Prostate gland (tissue), 2 donors: Measurements from ENCODE around the gene MEGF8. TPM values are rescaled to one million over a fixed set of nuclear protein-coding genes. Genes with fewer than 3 reads are reported as not detected.

Experiments used
- DNase-seq: peaks from one replicate; pipeline ENCODE4 v3.0.0-alpha.2; 2019; ENCODE audit warnings: low spot score
- H3K27ac ChIP-seq, 2 donors: fragments of 200-600 bp; sonication (generic); 2 replicates each; pipeline ENCODE4 v1.5.1; 2017 to 2019
- H3K27me3 ChIP-seq: fragments of 200-600 bp; sonication (generic); replicated peaks from 2 replicates; pipeline ENCODE4 v1.5.1; 2019; ENCODE audit not compliant: insufficient read depth
- H3K36me3 ChIP-seq, 2 donors: fragments of 200-600 bp; sonication (generic); 1 replicate in 1 of 2; 2 replicates in 1 of 2; pipeline versions ENCODE4 v1.5.1 to v1.8.1; 2017 to 2019
- H3K4me1 ChIP-seq: fragments of 200-600 bp; sonication (generic); replicated peaks from 2 replicates; pipeline ENCODE4 v1.5.1; 2019
- H3K4me3 ChIP-seq, 2 donors: fragments of 200-600 bp; sonication (generic); 2 replicates each; pipeline ENCODE4 v1.5.1; 2017 to 2019
- H3K9me3 ChIP-seq: fragments of 200-600 bp; sonication (generic); 2 replicates; pipeline ENCODE4 v1.5.1; 2017
- CTCF ChIP-seq, 4 experiments: fragments of 200-600 bp in 2 of 4; fragments of 450-650 bp in 2 of 4; sonication (generic) in 2 of 4; IDR thresholded peaks; 1 replicate in 3 of 4; 2 replicates in 1 of 4; pipeline ENCODE4 v1.5.1; 2016 to 2019; ENCODE audit warnings: antibody characterized with exemption in 4 of 4, mild to moderate bottlenecking in 2 of 4, moderate library complexity in 2 of 4
- POLR2A ChIP-seq: fragments of 450-650 bp; IDR thresholded peaks from one replicate; pipeline ENCODE4 v1.6.1; 2016; ENCODE audit warnings: antibody characterized with exemption, mild to moderate bottlenecking
- POLR2AphosphoS5 ChIP-seq: sonication (generic); formaldehyde crosslinking; IDR thresholded peaks from one replicate; pipeline ENCODE4 v1.6.1; 2017; ENCODE audit warnings: antibody characterized with exemption
- WGBS: methylation state at CpG from one replicate; pipeline ENCODE4 v1.1.5; 2018; 5-methylcytosine and 5-hydroxymethylcytosine counted together
- intact Hi-C: fragments of 100-400 bp; cut with DNase I; formaldehyde crosslinking; loops from one replicate; pipeline ENCODE4 v1.14.2; 2022
- total RNA-seq, 2 donors: library from RNA; depleted of rRNA; stranded (reverse); fragments of >200 nt; gene quantifications; one replicate each; pipeline ENCODE4 v1.1.0, GENCODE V29; 2016

Gene MEGF8
- total RNA-seq, 2 donors from 2014 or later = 22.8 to 30.7 TPM

GRCh38 chr19:42368360-42368759 is 42.9 kb downstream of the MEGF8 start:
- no peak for DNase-seq
- Histone ChIP-seq H3K9me3 (no peaks in the 10 kb centered on the region), H3K27ac (no peak overlapping the region), H3K4me1 (no peaks in the 10 kb centered on the region), H3K27me3 (no peaks in the 10 kb centered on the region), H3K4me3 (no peak overlapping the region), H3K36me3 (no peaks in the 10 kb centered on the region)
- 97% methylated on average over 11 of the region's 11 CpGs for whole genome bisulfite sequencing
- TF ChIP-seq CTCF (IDR thresholded peaks at IDR 0.05) = no peak
- TF ChIP-seq POLR2A = no peak
- TF ChIP-seq POLR2AphosphoS5 = no peak
- intact Hi-C loops = no loop called here

- intact Hi-C loops = no loop called here
- no peak for TF ChIP-seq POLR2AphosphoS5
- no peak for TF ChIP-seq CTCF (IDR thresholded peaks at IDR 0.05)
- no peak for TF ChIP-seq POLR2A
- no peak overlapping the region for H3K4me3 ChIP-seq
- no peaks in the 10 kb centered on the region for H3K36me3 ChIP-seq
- no peak overlapping the region for H3K27ac ChIP-seq
- no peaks in the 10 kb centered on the region for H3K9me3 ChIP-seq
- WGBS = 94% methylated on average over 15 of the region's 15 CpGs
- DNase-seq = no peak
- H3K4me1 ChIP-seq = no peaks in the 10 kb centered on the region
- H3K27me3 ChIP-seq = no peaks in the 10 kb centered on the region
Measured at GRCh38 chr19:42368765-42369164, 43.3 kb downstream of the MEGF8 start.

GRCh38 chr19:42369433-42370067 is 44.1 kb downstream of the MEGF8 start:
- WGBS = 91% methylated on average over 19 of the region's 27 CpGs
- TF ChIP-seq POLR2A = no peak
- TF ChIP-seq POLR2AphosphoS5 = no peak
- TF ChIP-seq CTCF (IDR thresholded peaks at IDR 0.05) = no peak
- no peak overlapping the region for H3K4me3 ChIP-seq
- H3K36me3 ChIP-seq = no peaks in the 10 kb centered on the region
- no peaks in the 10 kb centered on the region for H3K9me3 ChIP-seq
- DNase-seq = no peak
- H3K4me1 ChIP-seq = no peaks in the 10 kb centered on the region
- intact Hi-C loops = no loop called here
- no peaks in the 10 kb centered on the region for H3K27me3 ChIP-seq
- no peak overlapping the region for H3K27ac ChIP-seq

GRCh38 chr19:42370068-42370520 is 44.7 kb downstream of the MEGF8 start:
- WGBS = 72% methylated on average over 6 of the region's 9 CpGs
- Histone ChIP-seq H3K9me3 (no peaks in the 10 kb centered on the region), H3K4me3 (no peak overlapping the region), H3K36me3 (no peaks in the 10 kb centered on the region), H3K27me3 (no peaks in the 10 kb centered on the region), H3K4me1 (no peaks in the 10 kb centered on the region), H3K27ac (no peak overlapping the region)
- no peak for TF ChIP-seq POLR2A
- intact Hi-C loops = no loop called here
- no peak for DNase-seq

- H3K27me3 ChIP-seq = no peaks in the 10 kb centered on the region
- no peaks in the 10 kb centered on the region for H3K4me1 ChIP-seq
- 76% methylated on average over 11 of the region's 12 CpGs for WGBS
- TF ChIP-seq CTCF (IDR thresholded peaks at IDR 0.05) (no peak), POLR2AphosphoS5 (no peak), POLR2A (no peak)
- DNase-seq = no peak
- intact Hi-C loops = no loop called here
- no peaks in the 10 kb centered on the region for H3K36me3 ChIP-seq
- no peak overlapping the region for H3K27ac ChIP-seq
- no peaks in the 10 kb centered on the region for H3K9me3 ChIP-seq
- H3K4me3 ChIP-seq = no peak overlapping the region
Measured at GRCh38 chr19:42370626-42371175, 45.3 kb downstream of the MEGF8 start.
